GM18526 (cell line): ENCODE results near the gene NRXN2.

Experiments
- POLR2A ChIP-seq: IDR thresholded peaks from 3 replicates; pipeline ENCODE4 v1.6.1; 2011; ENCODE audit not compliant: insufficient read length; ENCODE audit errors: extremely low read depth

Gene NRXN2

DNA sequence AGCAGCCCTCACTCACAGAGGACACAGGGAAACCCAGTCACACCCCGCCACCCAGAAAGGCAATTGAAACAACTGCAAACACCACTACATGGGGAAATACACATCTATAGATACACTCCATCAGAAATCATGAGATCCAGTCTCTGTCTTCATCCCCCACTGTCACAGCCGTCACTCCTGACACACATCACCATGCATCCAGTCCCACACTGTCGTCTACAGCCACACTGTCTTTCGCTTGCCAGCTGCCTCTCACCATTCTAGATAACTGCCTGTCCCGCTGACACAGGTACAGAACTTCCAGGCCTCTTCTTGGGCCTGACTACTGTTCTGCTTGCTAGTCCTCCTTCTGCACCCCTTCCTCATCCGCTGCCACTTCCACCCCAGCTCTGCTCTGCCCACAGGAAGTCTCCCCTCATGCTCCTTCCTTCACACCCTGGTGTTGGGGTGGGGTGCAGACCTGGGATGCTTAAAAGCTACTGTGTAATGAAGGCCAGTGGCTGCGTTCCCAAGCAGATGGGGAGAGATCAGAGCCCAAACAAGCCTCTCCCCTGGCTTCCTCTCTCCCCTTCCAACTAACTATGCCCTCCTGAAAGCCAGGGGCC is 89.3 kb downstream of the NRXN2 start:
- TF ChIP-seq POLR2A, result no peak

DNA sequence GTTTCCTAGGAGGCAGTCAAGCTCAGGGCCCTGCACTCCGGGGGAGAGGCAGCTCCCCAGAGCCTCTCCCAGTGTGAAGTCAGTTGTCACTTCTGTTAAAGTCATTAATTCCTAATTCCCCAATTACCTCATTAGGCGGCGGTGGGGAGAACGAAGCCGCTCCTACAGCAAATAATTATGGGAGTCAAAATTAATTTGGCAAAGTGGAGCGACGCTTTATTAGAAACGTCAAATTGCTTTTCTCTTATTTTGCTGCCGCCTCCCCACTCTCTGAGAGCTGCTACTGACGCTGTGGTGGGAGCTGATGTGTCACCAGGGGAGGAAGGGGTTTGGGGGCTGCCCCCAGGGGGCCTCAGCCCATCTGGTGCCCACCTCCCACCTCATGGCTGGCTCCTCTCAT is 90.3 kb downstream of the NRXN2 start:
- no peak for TF ChIP-seq POLR2A

DNA sequence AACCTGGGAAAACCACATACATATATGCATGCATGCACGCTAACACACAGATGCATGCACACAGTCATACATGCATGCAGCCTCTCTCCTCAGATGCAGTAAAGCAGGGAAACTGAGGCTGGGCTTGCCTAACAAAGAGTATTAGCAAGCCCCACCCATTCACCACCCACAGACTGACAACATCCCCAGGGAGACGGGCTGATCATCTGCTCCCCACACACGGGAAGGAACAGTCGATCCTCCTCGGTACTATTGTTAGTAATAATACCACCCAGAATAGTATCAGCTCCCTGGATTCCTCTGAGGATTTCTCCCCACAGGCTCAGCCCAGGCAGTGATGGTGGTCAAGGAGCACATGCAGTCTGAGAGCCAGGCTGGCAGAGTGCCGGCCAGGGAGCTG is 90.8 kb downstream of the NRXN2 start:
- no peak for TF ChIP-seq POLR2A

DNA sequence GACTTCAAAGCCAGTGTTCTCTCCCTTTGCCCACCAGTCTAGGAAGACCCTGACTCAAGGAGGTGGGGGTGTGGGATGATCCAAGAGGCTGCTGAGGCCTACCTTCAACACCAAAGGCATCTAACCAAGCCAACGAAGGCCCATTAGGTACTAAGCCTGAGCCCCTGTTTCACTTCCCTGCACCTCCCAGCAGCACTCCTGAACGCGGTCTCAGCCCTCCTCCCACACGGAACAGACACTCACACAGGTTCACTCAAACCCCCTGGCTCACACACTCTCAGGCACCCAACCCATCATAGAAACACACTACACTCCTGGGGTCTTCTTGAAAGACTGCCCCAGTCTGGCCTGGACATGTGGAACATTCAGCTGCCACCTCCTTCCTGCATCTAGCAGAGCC is 91.3 kb downstream of the NRXN2 start:
- TF ChIP-seq POLR2A, result no peak

GRCh38 chr11:64629796-64630562 is 93.0 kb downstream of the NRXN2 start:
- TF ChIP-seq POLR2A, result no peak

- no peak for TF ChIP-seq POLR2A
Observed at GRCh38 chr11:64629103-64629502, 93.9 kb downstream of the NRXN2 start.

DNA sequence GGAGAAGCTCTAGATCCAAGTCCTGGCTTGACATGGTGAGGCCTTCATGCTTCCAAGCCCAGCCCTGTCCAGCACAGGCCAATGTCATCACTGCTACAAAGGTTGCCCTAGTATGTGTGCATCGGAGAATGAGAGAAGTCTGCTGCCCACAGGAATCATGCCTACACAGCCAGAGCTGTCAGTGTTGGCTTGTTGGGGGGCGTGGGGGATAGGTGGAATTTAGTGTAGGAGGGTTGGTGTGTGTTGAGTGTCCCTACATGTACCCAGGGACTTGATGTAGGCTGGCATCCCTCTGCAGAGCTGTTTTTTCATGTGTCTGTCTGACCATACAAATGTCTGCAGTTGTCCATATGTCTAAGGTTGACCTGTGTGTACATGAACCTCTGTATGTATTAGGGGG is 94.4 kb downstream of the NRXN2 start:
- TF ChIP-seq POLR2A, result no peak

DNA sequence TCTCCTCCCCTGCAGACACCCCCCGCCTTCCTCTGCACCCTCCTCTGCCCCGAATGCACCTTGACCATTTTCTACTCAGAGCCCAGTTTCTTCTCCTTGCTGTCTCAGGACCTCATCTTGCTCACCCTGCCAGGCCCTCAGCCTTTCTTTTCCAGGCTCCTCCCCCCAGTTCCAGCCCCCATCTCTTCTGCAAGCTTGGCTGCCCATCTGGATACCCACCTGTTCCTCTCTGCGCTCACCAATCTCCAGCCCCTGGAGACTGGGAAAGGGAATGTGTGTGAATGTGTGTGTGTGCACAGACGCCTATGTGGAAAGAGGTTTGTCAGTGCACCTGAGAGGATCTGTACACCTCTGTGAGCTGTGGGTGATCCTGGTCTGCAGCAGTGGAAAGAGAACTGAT is 95.6 kb downstream of the NRXN2 start:
- TF ChIP-seq POLR2A, result no peak

- no peak for TF ChIP-seq POLR2A
Observed at GRCh38 chr11:64626637-64627036, 96.4 kb downstream of the NRXN2 start.

GRCh38 chr11:64624883-64625481 is 98.0 kb downstream of the NRXN2 start:
- TF ChIP-seq POLR2A, result no peak

- no peak for TF ChIP-seq POLR2A
Observed at GRCh38 chr11:64622681-64623080, 100.3 kb downstream of the NRXN2 start.

- no peak for TF ChIP-seq POLR2A
Observed at GRCh38 chr11:64621283-64622019, 101.5 kb downstream of the NRXN2 start.

DNA sequence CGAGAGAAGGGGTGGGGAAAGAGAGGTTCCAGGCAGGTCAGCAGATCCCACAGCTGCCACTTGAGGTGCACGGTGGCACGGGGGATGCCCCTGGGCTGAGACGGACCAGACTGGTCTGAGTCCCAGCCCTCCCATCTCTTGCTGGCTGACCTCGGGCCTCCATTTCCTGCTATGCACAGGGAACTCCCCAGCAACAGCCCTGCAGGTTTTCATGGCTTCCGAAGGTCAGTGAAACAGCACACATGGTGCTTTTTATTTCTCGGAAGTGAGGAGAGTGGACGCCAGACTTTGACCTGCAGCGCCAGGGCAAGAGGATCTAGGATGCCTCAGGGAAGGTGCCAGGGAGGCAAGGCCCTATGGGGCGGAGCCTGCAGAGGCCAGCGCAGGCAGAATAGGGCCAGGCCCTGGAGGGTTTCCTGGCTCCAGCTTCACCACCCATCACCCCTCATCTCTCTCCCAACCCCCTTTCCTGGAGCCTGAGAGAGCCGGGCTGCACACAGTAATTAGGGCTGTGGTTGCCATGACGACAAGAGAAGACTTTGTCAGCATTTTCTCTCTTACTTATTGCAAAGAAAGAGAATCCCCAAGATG is 102.5 kb downstream of the NRXN2 start:
- TF ChIP-seq POLR2A, result no peak

GRCh38 chr11:64619811-64620380 is 103.1 kb downstream of the NRXN2 start:
- TF ChIP-seq POLR2A, result no peak

DNA sequence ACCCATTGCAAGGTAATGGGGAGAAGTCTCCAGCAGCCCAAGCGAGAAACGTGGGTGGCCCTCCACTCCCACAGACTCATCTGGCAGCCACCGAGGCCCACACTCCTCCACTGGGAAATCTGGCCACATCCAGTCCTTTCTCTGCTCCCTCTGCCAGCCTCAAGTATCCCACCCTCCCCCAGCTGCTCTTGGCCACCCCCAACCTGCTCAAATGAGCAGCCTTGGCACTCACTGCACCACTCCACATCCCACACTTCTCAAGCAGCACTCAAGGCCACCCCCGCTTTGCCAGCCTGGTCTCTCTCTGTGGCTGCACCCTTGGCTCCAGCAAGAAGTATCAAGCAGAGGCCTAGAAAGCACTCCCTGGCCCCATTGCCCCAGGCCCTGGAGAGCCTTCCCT is 103.8 kb downstream of the NRXN2 start:
- TF ChIP-seq POLR2A, result no peak
